ENCODE measurements around the gene MKNK1. TPM values are rescaled to one million over a fixed set of nuclear protein-coding genes. Genes with fewer than 3 reads are reported as not detected.
A peak's percentile ranks its signal among the peaks of the same experiment; 100 is the strongest.

The MKNK1 gene
- total RNA-seq, 1 experiment from 2014 or later: 103 TPM

DNA sequence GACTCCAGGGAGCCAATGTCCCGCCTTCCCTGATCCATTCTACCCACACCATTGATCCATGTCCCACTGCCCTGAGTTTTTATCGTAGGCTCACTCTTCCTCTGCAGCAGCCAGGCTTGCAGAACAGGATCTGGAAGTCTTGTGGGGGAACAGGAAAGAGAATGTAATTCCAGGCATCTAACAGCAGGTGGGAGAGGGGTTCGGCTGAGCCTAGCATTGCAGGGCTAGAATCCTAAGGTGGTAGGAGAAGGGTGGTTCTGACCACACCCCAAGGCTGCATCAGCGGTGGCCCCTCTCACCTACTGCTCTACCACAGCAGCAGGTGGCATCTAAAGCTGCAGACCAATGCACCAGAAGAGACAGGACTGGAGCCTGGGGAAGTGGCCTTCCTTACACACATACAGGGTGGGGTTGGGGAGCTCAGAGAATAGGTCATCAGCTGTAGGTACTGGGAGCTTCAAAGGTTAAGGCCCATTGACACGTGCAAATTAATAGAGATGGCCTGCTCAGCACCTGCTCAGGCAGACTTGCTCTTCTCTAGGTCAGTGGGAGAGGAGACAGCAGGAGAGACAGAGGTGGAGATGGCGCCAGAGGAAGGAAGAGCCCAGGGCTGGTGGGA lies 73.2 kb downstream of the MKNK1 start:
- DNase-seq: peak; percentile 57 to 61
- no peak overlapping the region for H2AFZ ChIP-seq
- ChIA-PET POLR2A (ENCODE audit: unreplicated experiment) (interaction anchor here (0.6 kb wide), 1 partner anchor 50 kb away, joined by 3 read pairs; no protein-coding TSS in a partner anchor), CTCF (interaction anchor here (0.5 to 2.1 kb wide), 4 partner anchors 84 to 137 kb away, joined by 3 to 8 read pairs (median 4); partner anchors contain the start of gene ATPAF1)
- peaks cover 17% of the 10 kb centered on the region for H3K4me1 ChIP-seq (replicated peaks; ENCODE audit: insufficient read depth)
- no peaks in the 10 kb centered on the region for H3F3A ChIP-seq (ENCODE audit: insufficient read depth, low read depth)
- BruUV-seq (replicated peaks): no TSS peak
- no peaks in the 10 kb centered on the region for H4K20me1 ChIP-seq (ENCODE audit: insufficient read depth)
- no peaks in the 10 kb centered on the region for H3K9me3 ChIP-seq (ENCODE audit: insufficient read depth, low read depth)
- H3K79me2 ChIP-seq (ENCODE audit: low read depth): no peaks in the 10 kb centered on the region
- H3K36me3 ChIP-seq (ENCODE audit: low read depth): no peaks in the 10 kb centered on the region
- TF ChIP-seq, protein P1, sequence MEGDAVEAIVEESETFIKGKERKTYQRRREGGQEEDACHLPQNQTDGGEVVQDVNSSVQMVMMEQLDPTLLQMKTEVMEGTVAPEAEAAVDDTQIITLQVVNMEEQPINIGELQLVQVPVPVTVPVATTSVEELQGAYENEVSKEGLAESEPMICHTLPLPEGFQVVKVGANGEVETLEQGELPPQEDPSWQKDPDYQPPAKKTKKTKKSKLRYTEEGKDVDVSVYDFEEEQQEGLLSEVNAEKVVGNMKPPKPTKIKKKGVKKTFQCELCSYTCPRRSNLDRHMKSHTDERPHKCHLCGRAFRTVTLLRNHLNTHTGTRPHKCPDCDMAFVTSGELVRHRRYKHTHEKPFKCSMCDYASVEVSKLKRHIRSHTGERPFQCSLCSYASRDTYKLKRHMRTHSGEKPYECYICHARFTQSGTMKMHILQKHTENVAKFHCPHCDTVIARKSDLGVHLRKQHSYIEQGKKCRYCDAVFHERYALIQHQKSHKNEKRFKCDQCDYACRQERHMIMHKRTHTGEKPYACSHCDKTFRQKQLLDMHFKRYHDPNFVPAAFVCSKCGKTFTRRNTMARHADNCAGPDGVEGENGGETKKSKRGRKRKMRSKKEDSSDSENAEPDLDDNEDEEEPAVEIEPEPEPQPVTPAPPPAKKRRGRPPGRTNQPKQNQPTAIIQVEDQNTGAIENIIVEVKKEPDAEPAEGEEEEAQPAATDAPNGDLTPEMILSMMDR (conservative IDR thresholded peaks at IDR 0.05): peak; percentile 61
- no peak for TF ChIP-seq EZH2 (IDR thresholded peaks at IDR 0.05; ENCODE audit: low read depth)
- no peak overlapping the region for H3K27ac ChIP-seq
- peak overlapping the region; percentile 36 for H3K4me2 ChIP-seq
- H3K4me3 ChIP-seq: no peak overlapping the region
- peaks cover 7% of the 10 kb centered on the region for H3K27me3 ChIP-seq (ENCODE audit: insufficient read depth, low read depth)
- intact Hi-C loops (cut with micrococcal nuclease; ENCODE audit: unreplicated experiment): loop anchor here (5.0 kb wide), 1 partner anchor 471 kb away; no protein-coding TSS in a partner anchor
- H3K9me2 ChIP-seq (ENCODE audit: insufficient read depth): no peaks in the 10 kb centered on the region

DNA sequence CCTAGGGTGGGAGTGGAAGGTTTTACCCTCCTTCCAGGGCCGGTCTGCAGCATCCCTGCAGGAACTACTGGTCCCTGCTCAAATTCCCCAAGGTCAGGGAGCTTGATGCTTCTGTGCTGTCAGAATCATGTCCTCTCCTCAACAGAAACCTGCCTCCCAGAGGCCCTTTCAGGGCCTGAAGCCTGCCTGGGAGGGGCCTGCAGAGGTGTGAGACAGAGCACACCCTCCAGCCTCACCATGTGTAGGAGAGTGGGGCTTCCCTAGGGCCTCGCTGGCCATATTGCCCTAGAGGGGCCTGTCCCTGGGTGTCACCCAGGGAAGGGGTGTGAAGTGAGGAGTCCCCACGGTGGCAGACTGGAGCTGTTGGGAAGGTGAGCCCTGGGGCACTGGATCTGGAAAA lies 73.8 kb downstream of the MKNK1 start:
- Histone ChIP-seq H3K4me1 (replicated peaks; ENCODE audit: insufficient read depth) (peaks cover 17% of the 10 kb centered on the region), H3K4me2 (peak overlapping the region; percentile 36), H3K9me3 (ENCODE audit: insufficient read depth, low read depth) (no peaks in the 10 kb centered on the region), H3K27ac (no peak overlapping the region), H3F3A (ENCODE audit: insufficient read depth, low read depth) (no peaks in the 10 kb centered on the region), H3K9me2 (ENCODE audit: insufficient read depth) (no peaks in the 10 kb centered on the region), H3K27me3 (ENCODE audit: insufficient read depth, low read depth) (peaks cover 7% of the 10 kb centered on the region), H3K79me2 (ENCODE audit: low read depth) (no peaks in the 10 kb centered on the region), H3K36me3 (ENCODE audit: low read depth) (no peaks in the 10 kb centered on the region), H2AFZ (no peak overlapping the region), H3K4me3 (no peak overlapping the region), H4K20me1 (ENCODE audit: insufficient read depth) (no peaks in the 10 kb centered on the region)
- DNase-seq: no peak
- intact Hi-C loops (cut with micrococcal nuclease; ENCODE audit: unreplicated experiment): loop anchor here (5.0 kb wide), 1 partner anchor 472 kb away; no protein-coding TSS in a partner anchor
- ChIA-PET POLR2A (ENCODE audit: unreplicated experiment) (interaction anchor here (0.6 kb wide), 1 partner anchor 49 kb away, joined by 3 read pairs; no protein-coding TSS in a partner anchor), CTCF (interaction anchor here (0.6 to 2.1 kb wide), 4 partner anchors 84 to 138 kb away, joined by 3 to 8 read pairs (median 4); partner anchors contain the start of gene ATPAF1)
- BruUV-seq (replicated peaks): no TSS peak
- TF ChIP-seq, protein P1 (conservative IDR thresholded peaks at IDR 0.05): no peak
- TF ChIP-seq EZH2 (IDR thresholded peaks at IDR 0.05; ENCODE audit: low read depth): no peak

DNA sequence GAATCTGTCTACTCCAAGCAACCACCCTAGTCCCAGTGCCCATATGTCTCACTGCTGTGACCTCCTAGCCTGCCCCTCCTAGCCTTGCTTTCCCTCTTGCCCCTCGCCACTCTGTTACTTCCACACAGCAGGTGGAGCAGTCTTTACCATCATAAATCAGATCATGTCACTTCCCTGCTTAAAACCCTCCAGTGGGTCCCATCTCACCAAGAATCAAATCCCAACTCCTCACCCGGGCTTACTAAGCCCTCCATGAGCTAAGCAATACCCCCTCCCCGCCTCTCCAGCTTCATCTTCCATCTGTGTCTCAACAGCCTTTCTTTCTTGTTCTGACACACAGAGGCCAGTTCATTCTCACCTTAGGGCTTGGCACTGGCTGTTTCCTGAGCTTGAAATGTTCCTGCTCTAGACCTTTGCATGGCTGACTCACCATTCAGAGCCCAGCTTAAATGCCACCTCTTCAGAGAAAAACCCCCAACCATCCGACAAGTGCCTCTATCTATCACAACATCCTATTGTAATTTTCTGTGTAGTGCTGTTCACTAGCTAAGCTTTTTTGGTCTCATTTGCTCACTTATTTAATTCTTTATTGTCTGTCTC lies 74.9 kb downstream of the MKNK1 start:
- H3K27me3 ChIP-seq (ENCODE audit: insufficient read depth, low read depth): peaks cover 7% of the 10 kb centered on the region
- H3K9me3 ChIP-seq (ENCODE audit: insufficient read depth, low read depth): no peaks in the 10 kb centered on the region
- DNase-seq: no peak
- intact Hi-C loops (cut with micrococcal nuclease; ENCODE audit: unreplicated experiment): no loop called here
- H2AFZ ChIP-seq: no peak overlapping the region
- H3K79me2 ChIP-seq (ENCODE audit: low read depth): no peaks in the 10 kb centered on the region
- H3F3A ChIP-seq (ENCODE audit: insufficient read depth, low read depth): no peaks in the 10 kb centered on the region
- H4K20me1 ChIP-seq (ENCODE audit: insufficient read depth): no peaks in the 10 kb centered on the region
- H3K27ac ChIP-seq: no peak overlapping the region
- POLR2A ChIA-PET (ENCODE audit: unreplicated experiment): interaction anchor here (0.6 kb wide), 1 partner anchor 95 kb away, joined by 3 read pairs; no protein-coding TSS in a partner anchor
- H3K4me3 ChIP-seq: no peak overlapping the region
- H3K9me2 ChIP-seq (ENCODE audit: insufficient read depth): no peaks in the 10 kb centered on the region
- TF ChIP-seq, protein P1 (conservative IDR thresholded peaks at IDR 0.05): no peak
- TF ChIP-seq EZH2 (IDR thresholded peaks at IDR 0.05; ENCODE audit: low read depth): no peak
- H3K4me2 ChIP-seq: no peak overlapping the region
- no TSS peak for BruUV-seq (replicated peaks)
- CTCF ChIA-PET: interaction anchor here (0.6 to 2.1 kb wide), 4 partner anchors 8 to 108 kb away, joined by 3 to 12 read pairs (median 6); no protein-coding TSS in a partner anchor
- H3K4me1 ChIP-seq (replicated peaks; ENCODE audit: insufficient read depth): peaks cover 17% of the 10 kb centered on the region
- no peaks in the 10 kb centered on the region for H3K36me3 ChIP-seq (ENCODE audit: low read depth)
